ENCODE data around the gene P2RX7. TPM values are rescaled to one million over a fixed set of nuclear protein-coding genes. Genes with fewer than 3 reads are reported as not detected.
"Not testable (repeated sequence)": the region's sequence is repeated elsewhere in the genome, so short reads cannot be mapped to it uniquely, and the experiment has no call there.

P2RX7 gene
- total and polyA plus RNA-seq, 7 donors, result 0.60 to 8.0 (median 3.9) TPM

- H3K27me3 ChIP-seq, result no peaks in the 10 kb centered on the region
- TF ChIP-seq CTCF (IDR thresholded peaks at IDR 0.05), result no peak
- TF ChIP-seq EP300 (IDR thresholded peaks at IDR 0.05), result no peak
- no peak for TF ChIP-seq POLR2AphosphoS5 (IDR thresholded peaks at IDR 0.05)
- TF ChIP-seq POLR2A (IDR thresholded peaks at IDR 0.05), result no peak
- intact Hi-C loops (cut with DNase I), result no loop called here
- 62 to 92% methylated on average over 2 of the region's 2 CpGs for WGBS, 2 donors
- DNase-seq, result no peak
- no peaks in the 10 kb centered on the region for H3K9me3 ChIP-seq
- peaks cover 0 to 70% (median 2%) of the 10 kb centered on the region in 4 donors for H3K36me3 ChIP-seq
- no peak overlapping the region for H3K4me3 ChIP-seq
- no peak overlapping the region for H3K27ac ChIP-seq
- no peaks in the 10 kb centered on the region for H3K4me1 ChIP-seq
Measured at GRCh38 chr12:121162985-121163384, 30.3 kb downstream of the P2RX7 start.

GRCh38 chr12:121164839-121165238 lies 32.2 kb downstream of the P2RX7 start:
- DNase-seq; intact Hi-C loops (cut with DNase I); H3K9me3 ChIP-seq; H3K27me3 ChIP-seq; H3K27ac ChIP-seq; H3K4me3 ChIP-seq; H3K4me1 ChIP-seq: not testable (repeated sequence)
- WGBS, 2 donors, result 96 to 97% methylated on average over 6 of the region's 6 CpGs
- H3K36me3 ChIP-seq, result peaks cover 0 to 79% (median 2%) of the 10 kb centered on the region in 4 donors

- Histone ChIP-seq H3K36me3 (peaks cover 0 to 78% (median 2%) of the 10 kb centered on the region in 4 donors), H3K4me3 (no peak overlapping the region), H3K27ac (no peak overlapping the region), H3K9me3 (no peaks in the 10 kb centered on the region), H3K27me3 (no peaks in the 10 kb centered on the region), H3K4me1 (no peaks in the 10 kb centered on the region)
- intact Hi-C loops (cut with DNase I), result no loop called here
- WGBS, 2 donors, result 85 to 86% methylated on average over 9 of the region's 9 CpGs
- DNase-seq, result no peak
- TF ChIP-seq EP300 (IDR thresholded peaks at IDR 0.05) (no peak), POLR2AphosphoS5 (IDR thresholded peaks at IDR 0.05) (no peak), POLR2A (IDR thresholded peaks at IDR 0.05) (no peak), CTCF (IDR thresholded peaks at IDR 0.05) (no peak)
Measured at GRCh38 chr12:121165316-121165715, 32.6 kb downstream of the P2RX7 start.

GRCh38 chr12:121166356-121166755 lies 33.7 kb downstream of the P2RX7 start:
- H3K27me3 ChIP-seq, result no peaks in the 10 kb centered on the region
- no peaks in the 10 kb centered on the region for H3K4me1 ChIP-seq
- WGBS, 2 donors, result 48 to 91% methylated on average over 1 of the region's 1 CpG
- TF ChIP-seq CTCF (IDR thresholded peaks at IDR 0.05) (no peak), EP300 (IDR thresholded peaks at IDR 0.05) (no peak), POLR2A (IDR thresholded peaks at IDR 0.05) (no peak), POLR2AphosphoS5 (IDR thresholded peaks at IDR 0.05) (no peak)
- no peaks in the 10 kb centered on the region for H3K9me3 ChIP-seq
- no peak overlapping the region for H3K4me3 ChIP-seq
- no peak for DNase-seq
- H3K36me3 ChIP-seq, result peaks cover 0 to 70% (median 2%) of the 10 kb centered on the region in 4 donors
- intact Hi-C loops (cut with DNase I), result no loop called here
- no peak overlapping the region for H3K27ac ChIP-seq

GRCh38 chr12:121167232-121167820 lies 34.6 kb downstream of the P2RX7 start:
- 86% methylated on average over 14 of the region's 14 CpGs for WGBS, 2 donors
- TF ChIP-seq POLR2AphosphoS5 (IDR thresholded peaks at IDR 0.05) (no peak), EP300 (IDR thresholded peaks at IDR 0.05) (no peak), POLR2A (IDR thresholded peaks at IDR 0.05) (no peak), CTCF (IDR thresholded peaks at IDR 0.05) (no peak)
- DNase-seq, result no peak
- Histone ChIP-seq H3K4me3 (no peak overlapping the region), H3K27ac (no peak overlapping the region), H3K9me3 (no peaks in the 10 kb centered on the region), H3K4me1 (no peaks in the 10 kb centered on the region), H3K36me3 (peaks cover 0 to 64% (median 2%) of the 10 kb centered on the region in 4 donors), H3K27me3 (no peaks in the 10 kb centered on the region)
- intact Hi-C loops (cut with DNase I), result no loop called here
